Measurements from ENCODE around the gene NHERF2. TPM values are rescaled to one million over a fixed set of nuclear protein-coding genes. Genes with fewer than 3 reads are reported as not detected.

The NHERF2 gene
- polyA plus RNA-seq, 1 donor from 2014 or later = not detected

DNA sequence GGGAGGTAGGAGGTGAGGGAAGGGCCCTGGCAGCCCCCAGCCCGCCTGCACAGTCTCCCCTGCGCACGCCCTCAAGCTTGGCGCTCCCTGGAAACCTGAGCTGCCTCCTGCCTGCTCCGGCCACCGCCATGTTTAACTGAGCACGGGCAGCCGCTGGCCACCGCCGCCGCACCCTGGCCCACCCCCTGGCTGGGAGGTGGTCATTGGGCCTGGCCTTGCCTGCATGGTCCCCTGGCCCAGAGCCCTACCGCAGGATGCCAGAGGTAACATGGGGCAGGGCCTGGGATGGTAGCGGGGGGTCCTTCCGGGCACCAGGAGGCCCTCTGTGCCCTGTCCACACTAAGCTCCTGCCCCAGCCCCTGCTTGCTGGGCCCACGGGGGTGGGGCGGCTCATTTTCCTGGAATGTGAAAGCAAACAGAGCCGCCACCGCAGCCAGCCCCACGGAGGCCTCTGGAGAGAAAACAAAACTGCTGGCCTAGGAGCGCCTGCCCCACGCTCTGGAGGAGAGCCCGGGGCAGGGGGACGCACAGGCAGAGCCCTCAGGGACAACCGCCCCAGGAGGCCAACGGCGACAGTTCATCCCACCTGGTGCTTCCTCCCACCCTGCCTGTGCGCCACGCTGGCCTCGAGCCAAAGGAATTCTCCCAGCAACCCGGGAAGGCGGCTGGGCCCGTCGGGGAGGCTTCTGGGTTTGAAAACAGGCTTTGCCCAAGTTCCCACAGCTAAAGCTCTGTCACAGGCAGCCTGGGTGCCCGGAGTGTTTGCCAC lies 8.9 kb downstream of the NHERF2 start:
- Mint-ChIP-seq H3K4me3 (no peak overlapping the region), H3K27me3 (peaks cover 2% of the 10 kb centered on the region), H3K4me1 (no peaks in the 10 kb centered on the region), H3K36me3 (no peaks in the 10 kb centered on the region), H3K27ac (no peak overlapping the region), H3K9me3 (no peaks in the 10 kb centered on the region)

DNA sequence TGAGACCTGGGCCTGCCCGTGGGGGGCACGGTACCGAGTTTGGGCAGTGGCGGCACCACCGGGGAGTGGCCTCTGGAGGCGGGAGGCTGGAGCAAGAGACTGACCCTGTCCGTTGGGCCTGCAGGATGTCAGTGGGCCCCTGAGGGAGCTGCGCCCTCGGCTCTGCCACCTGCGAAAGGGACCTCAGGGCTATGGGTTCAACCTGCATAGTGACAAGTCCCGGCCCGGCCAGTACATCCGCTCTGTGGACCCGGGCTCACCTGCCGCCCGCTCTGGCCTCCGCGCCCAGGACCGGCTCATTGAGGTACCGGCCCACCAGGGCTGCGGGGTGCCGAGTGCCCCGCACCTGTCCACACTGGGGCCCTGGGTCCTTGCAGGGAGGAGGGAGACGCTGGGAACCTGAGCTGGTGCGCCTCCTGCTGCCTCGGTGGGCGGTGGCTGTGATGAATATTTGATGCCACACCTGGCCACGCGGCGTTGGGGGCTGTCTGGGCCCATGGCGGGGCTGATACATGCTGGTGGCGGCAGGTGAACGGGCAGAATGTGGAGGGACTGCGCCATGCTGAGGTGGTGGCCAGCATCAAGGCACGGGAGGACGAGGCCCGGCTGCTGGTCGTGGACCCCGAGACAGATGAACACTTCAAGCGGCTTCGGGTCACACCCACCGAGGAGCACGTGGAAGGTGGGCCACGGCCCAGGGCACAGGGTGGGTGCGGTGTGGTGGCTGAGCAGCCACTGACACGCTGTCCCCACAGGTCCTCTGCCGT lies 9.7 kb downstream of the NHERF2 start:
- H3K27ac Mint-ChIP-seq = peak overlapping the region in 1 of 3 donors; percentile 78
- H3K36me3 Mint-ChIP-seq = no peaks in the 10 kb centered on the region
- H3K27me3 Mint-ChIP-seq = peaks cover 2% of the 10 kb centered on the region
- no peaks in the 10 kb centered on the region for H3K4me1 Mint-ChIP-seq
- no peaks in the 10 kb centered on the region for H3K9me3 Mint-ChIP-seq
- H3K4me3 Mint-ChIP-seq = no peak overlapping the region

DNA sequence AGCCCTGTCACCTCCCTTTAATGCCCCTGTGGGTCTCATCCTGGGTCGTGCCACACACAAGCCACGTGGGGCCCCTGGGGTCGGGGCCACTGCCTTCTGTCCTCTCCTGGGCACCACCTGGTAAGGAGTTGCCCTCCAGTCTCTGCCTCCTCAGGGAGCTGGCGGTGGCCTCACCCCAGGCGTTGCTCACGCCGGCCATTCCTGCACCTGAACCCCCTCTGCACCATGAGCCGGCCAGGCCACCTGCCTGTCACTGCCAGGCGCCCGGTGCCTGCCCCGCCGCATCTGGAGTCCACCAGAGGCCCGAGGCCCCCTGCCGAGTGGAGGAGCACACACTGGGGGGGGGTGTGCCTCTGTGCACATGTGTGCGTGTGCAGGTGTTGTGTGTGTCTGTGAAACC lies 10.4 kb downstream of the NHERF2 start:
- Mint-ChIP-seq H3K27ac (peak overlapping the region in 1 of 3 donors; percentile 78), H3K4me3 (no peak overlapping the region), H3K9me3 (no peaks in the 10 kb centered on the region), H3K27me3 (peaks cover 2% of the 10 kb centered on the region), H3K4me1 (no peaks in the 10 kb centered on the region), H3K36me3 (no peaks in the 10 kb centered on the region)

DNA sequence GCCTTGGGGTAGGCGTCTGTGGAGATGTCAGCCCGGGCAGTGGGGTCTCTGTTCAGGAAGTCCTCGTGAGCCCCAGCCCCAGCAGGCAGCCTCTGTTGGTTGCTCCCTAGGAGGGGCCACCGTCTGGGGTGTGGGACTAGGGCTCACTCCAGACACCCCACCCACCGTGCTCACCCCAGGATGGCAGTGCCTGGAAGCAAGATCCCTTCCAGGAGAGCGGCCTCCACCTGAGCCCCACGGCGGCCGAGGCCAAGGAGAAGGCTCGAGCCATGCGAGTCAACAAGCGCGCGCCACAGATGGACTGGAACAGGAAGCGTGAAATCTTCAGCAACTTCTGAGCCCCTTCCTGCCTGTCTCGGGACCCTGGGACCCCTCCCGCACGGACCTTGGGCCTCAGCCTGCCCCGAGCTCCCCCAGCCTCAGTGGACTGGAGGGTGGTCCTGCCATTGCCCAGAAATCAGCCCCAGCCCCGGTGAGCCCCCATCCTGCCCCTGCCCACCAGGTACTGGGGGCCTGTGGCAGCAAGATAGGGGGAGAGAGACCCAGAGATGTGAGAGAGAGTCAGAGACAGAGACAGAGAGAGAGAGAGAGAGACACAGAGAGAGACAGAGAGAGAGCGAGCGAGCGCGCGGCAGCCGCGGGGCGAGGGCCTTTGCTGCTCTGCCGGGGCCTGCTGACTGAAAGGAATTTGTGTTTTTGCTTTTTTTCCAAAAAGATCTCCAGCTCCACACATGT lies 11.1 kb downstream of the NHERF2 start:
- H3K4me3 Mint-ChIP-seq = no peak overlapping the region
- no peaks in the 10 kb centered on the region for H3K36me3 Mint-ChIP-seq
- no peaks in the 10 kb centered on the region for H3K9me3 Mint-ChIP-seq
- H3K4me1 Mint-ChIP-seq = no peaks in the 10 kb centered on the region
- H3K27ac Mint-ChIP-seq = no peak overlapping the region
- H3K27me3 Mint-ChIP-seq = peaks cover 2% of the 10 kb centered on the region

DNA sequence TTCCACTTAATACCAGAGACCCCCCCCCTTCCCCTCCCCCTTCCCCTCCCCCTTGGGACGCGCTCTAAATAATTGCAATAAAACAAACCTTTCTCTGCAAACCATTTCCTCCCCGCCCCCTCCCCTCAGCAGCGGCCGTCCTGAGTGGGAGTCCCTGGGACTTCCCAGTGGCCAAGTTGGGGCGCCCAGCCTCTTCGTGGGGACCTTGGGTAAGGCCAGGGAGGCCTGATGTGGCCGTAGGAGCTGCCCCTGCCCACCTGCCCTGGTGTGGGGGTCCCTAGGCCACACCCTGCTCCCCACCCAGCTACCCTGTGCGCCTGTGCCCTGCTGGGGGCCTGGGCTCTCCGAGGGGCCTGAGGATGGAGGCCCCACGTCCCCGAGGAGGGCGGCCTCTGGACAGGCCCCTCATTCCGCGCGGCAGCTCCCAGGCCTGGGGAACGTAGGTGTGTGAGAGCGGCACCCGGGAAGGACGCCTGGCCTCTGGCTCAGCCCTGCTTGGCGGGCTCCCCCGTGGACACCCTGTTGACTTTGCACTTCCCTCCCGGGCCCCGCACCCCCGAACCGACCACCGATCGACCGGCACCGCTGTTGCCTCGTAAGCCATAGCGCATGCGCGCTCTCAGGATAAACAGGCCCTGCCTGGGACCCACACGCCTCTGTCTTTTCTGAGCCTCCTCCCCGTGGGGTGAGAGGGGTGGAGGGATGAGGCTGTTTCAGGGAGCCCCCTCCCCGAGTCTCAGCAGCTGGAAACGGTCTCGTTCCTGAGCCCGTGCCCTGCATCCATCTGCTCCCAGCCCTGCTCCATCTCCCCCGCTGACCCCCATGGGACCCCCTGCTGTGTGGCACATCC lies 11.9 kb downstream of the NHERF2 start:
- no peaks in the 10 kb centered on the region for H3K36me3 Mint-ChIP-seq
- no peak overlapping the region for H3K27ac Mint-ChIP-seq

DNA sequence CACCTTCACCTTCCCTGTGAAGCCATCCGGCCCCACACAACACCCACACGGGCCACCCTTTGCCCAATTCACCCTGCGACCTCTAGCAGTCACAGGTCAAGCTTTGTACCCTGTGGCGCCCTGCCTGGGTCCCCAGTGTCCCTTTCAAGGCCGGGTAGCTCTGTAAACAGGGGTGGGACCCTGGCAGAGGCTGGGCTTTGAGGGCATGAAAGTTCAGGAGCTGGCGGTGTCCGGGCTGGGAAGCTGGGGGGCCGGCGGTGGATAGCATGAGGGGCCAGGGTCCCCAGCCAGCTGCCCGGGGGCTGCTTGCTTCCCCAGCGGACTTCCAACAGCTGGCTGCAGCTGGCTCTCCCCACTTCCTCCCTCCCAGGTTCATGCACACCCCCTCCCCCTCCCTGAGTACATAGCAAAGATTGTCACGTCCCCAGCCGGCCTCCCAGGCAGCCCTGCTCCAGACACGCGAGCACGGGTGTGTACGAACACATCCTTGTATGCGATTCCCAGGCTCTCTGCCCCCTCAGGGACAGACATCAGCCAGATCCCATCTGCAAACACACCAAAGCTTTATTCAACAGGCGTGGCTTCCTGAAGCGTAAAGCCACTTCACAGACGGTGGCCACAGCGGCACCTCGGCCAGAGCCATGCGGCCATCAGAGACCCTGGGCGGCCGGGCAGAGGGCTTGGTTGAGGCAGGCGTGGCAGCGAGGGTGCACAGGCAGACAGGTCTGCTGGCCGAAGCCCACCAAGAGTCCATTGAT lies 12.8 kb downstream of the NHERF2 start:
- Mint-ChIP-seq H3K27ac (no peak overlapping the region), H3K4me1 (no peaks in the 10 kb centered on the region), H3K27me3 (peaks cover 2% of the 10 kb centered on the region), H3K4me3 (no peak overlapping the region), H3K36me3 (no peaks in the 10 kb centered on the region), H3K9me3 (no peaks in the 10 kb centered on the region)

More for the DNA sequence above, 11.9 kb downstream of the NHERF2 start:
- Mint-ChIP-seq H3K4me3 (no peak overlapping the region), H3K27me3 (peaks cover 2% of the 10 kb centered on the region), H3K9me3 (no peaks in the 10 kb centered on the region), H3K4me1 (no peaks in the 10 kb centered on the region)

DNA sequence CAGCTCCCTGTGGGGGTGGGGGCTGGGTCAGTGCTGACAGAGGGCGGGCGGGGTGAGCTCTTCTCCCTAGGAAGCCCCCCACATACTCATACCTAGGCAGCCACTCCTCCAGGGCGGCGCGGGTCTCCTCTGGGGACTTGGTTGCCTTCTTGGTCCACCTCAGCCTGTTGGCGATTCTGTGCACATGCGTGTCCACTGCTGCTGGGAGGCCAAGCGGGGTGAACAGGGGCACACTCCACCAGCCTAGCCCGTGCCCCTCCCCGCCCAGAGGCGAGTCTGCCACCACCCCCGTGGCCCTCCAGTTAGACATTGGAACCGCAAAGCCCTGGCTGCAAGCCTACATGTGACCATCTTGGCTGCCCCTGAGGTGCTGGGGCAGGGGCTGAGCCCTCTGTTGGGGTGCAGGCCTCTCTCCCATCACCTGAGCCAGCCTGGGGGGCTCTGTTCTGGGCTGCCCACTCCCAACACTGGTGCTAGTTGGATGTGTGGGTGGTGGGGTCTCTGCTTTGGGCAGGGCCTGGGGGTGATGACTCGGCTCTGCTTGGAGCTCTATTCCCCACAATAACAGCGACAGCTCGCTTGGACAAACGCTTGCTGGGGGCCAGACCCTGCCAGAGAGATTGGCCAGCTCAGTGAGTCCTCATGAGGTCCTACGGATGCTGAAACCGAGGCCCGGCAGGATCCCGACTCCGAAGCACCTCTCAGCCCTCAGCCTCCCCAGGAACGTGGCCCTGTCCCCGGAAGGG lies 13.5 kb downstream of the NHERF2 start:
- Mint-ChIP-seq H3K4me1 (no peaks in the 10 kb centered on the region), H3K36me3 (no peaks in the 10 kb centered on the region), H3K27ac (no peak overlapping the region), H3K27me3 (no peaks in the 10 kb centered on the region), H3K9me3 (no peaks in the 10 kb centered on the region), H3K4me3 (no peak overlapping the region)

DNA sequence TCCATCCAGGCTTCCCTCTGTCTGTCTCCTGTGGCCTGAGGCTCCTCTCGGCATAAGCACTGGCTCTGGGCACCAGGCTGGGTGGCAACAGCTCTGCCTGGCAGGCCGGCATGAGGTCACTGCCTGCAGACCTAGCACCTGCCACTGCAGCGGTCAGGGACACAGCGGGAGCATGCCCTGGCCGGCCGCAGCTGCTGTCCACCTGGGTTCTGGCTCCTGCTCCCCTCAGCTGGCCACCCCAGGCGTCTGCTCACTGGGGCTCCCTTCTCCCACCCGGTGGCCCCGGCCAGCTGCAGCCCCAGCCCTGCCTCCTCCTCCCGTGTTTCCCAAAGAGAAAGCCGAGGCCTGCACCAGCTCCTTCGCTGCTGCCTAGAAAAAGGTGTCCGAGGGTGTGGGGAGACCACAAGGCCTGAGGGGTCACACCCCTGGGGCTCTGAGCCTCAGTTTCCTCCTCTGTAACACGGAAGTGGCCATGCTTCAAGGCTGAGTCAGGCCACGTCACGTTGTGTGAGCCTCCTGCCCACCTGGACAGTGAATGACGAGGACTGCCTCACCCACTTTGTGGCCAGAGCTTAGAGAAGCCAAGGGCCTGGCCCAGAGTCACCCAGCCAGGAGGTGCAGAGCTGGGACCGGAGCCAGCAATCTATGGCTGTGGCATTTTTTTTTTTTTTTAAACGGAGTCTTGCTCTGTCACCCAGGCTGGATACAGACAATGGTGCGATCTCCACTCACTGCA lies 14.3 kb downstream of the NHERF2 start:
- no peak overlapping the region for H3K4me3 Mint-ChIP-seq
- H3K9me3 Mint-ChIP-seq = no peaks in the 10 kb centered on the region
- H3K27me3 Mint-ChIP-seq = no peaks in the 10 kb centered on the region

DNA sequence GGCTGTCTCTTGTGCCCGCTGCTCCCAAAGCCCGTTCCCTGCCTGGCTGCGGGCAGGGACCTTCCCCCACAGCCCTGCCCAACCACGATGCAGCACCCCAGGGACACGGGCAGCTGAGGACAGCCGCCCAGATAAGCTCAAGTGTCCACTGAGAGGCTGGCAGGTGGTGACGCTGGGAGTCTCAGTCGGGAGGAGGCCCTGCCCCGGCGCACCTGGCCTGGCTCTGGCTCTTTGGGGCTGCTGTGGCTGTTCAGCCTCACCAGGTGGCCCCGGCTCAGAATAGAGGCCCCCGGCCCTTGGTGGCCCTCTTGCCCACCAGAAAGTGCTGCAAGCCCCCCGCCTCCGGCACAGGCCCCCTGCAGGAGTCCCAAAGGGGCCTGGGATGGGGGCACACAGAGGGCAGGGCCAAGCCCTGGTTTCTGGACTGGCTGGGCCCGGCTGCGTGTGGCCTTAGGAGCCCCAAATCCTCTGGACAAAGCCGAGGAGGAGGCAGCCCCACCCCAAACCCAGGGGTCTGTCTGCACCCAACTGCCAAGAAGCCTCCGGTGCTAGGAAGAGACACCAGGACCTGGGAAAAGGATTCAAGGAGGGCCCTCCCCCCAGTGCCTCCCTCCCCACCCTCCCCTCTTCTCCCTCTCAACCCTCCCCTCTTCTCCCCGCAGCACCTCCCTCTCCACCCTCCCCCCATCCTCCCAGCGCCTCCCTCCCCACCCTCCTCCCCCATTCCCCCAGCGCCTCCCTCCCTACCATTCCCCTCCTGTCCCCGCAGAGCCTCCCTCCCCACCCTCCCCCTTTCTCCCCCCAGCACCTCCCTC lies 15.7 kb downstream of the NHERF2 start:
- Mint-ChIP-seq H3K27me3 (no peaks in the 10 kb centered on the region), H3K4me1 (peaks cover 4 to 6% (median 6%) of the 10 kb centered on the region in 3 donors), H3K27ac (no peak overlapping the region), H3K4me3 (no peak overlapping the region), H3K36me3 (peaks cover 2% of the 10 kb centered on the region), H3K9me3 (no peaks in the 10 kb centered on the region)

More for the DNA sequence above, 14.3 kb downstream of the NHERF2 start:
- Mint-ChIP-seq H3K36me3 (no peaks in the 10 kb centered on the region), H3K27ac (no peak overlapping the region), H3K4me1 (no peaks in the 10 kb centered on the region)

DNA sequence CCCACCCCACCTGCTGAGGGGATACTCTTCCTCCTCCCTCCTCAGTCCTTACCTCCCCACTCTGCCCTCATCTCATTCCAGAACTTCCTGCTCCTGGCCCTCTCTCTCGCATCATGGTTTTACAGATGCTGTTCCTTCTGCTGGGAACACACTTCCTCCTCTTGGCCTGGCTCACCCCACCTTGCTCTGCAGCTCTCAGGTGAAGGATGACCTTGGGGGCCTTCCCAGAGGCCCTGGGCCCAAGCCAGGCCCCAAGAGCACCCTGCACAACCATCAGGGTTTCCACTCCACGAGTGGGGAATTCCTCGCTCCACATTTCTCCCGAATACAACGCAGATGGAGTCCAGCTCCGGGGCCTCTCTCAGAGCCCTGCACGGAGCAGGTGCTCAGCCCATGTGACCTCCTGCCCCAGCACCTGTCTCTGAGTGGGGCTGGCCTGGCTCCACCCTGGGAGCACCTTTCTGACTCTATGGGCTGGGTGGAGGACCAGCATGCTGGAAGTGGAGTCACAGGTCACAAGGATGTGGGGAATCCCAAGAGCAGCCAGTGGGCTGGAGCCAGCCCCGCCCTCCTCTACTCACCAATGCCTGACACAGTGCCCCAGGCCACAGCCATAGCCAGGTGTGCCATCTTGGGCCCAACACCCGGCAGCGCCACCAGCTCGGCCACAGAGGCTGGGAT lies 16.4 kb downstream of the NHERF2 start:
- peak overlapping the region in 1 of 3 donors; percentile 73 for H3K27ac Mint-ChIP-seq
- H3K27me3 Mint-ChIP-seq = no peaks in the 10 kb centered on the region
- no peaks in the 10 kb centered on the region for H3K9me3 Mint-ChIP-seq
- peaks cover 2% of the 10 kb centered on the region for H3K36me3 Mint-ChIP-seq
- peaks cover 4 to 6% (median 6%) of the 10 kb centered on the region in 3 donors for H3K4me1 Mint-ChIP-seq
- no peak overlapping the region for H3K4me3 Mint-ChIP-seq

DNA sequence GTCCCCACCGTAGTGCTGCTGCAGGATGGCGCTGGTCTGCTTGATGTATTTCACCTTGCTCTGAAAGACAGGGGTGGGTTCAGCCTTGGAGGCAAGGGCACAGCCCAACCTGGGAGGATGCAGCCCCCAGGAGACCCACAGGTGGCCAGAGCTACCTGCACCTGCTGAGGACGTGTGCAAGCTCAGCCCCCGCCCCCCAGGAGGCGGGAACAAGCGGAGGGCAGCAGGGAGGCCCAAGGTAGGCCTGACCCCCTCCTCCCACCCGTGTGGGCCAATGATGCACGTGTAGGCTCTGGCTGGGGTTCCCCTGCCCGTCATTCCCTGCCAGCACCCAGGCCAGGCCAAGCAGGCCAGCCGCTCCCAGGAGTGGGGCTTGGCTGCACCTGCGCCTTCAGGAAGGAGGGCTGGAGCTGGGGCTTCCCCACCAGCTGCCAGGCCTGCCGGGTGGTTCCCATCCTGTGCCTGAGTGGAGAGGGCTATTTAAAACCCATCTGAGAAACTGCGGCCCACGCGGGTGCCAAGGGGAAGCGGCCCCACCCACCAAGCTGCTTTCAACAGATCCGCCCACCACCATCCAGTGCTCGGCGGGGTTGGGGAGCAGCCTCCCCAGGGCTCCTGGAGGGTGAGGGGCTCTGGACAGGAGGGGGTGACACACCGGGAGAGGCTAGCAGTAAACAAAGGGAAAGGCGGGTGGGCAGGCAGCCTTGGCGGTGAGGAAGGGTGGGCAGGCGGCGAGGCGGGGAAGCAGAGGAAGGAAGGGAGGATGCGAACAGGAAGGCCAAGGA lies 17.2 kb downstream of the NHERF2 start:
- H3K4me1 Mint-ChIP-seq = peaks cover 4 to 11% (median 10%) of the 10 kb centered on the region in 3 donors
- no peaks in the 10 kb centered on the region for H3K27me3 Mint-ChIP-seq
- H3K27ac Mint-ChIP-seq = no peak overlapping the region
- H3K4me3 Mint-ChIP-seq = no peak overlapping the region
- H3K9me3 Mint-ChIP-seq = no peaks in the 10 kb centered on the region
- peaks cover 2% of the 10 kb centered on the region for H3K36me3 Mint-ChIP-seq

All from IgD-negative memory B cell (primary cell).